ENCODE data around the gene TMEM51. TPM values are rescaled to one million over a fixed set of nuclear protein-coding genes. Genes with fewer than 3 reads are reported as not detected.

The TMEM51 gene
- total and polyA plus RNA-seq, 4 experiments from 2014 or later = 0.47 to 0.61 TPM; not detected in 2

DNA sequence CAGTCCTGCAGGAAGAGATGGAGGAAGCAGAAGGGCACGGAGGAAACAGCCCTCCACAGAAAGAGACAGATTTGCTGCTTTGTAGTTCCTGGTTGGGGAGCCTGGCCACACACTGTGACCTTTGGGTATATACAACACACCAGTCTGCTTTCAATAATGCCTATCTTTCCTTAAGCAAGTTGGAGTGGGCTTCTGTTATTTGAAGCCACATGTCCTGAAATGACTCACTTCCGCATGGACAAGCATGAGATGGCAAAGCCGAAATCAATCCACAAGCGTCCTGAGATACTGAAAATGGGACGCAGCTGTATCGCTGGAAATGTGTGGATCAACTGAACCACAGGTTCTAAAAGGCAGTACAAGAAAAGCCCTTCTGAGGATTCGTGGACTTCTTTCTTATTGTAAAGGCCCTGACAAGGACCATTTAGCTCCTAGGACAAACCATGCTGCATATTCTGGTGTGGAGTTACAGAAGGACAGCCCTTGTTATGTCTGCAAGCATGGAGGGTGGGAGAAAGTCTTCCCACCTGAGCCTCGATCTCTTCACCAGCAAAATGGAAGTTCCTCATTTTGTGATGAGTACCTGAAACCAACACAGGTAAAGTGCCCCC is 70.8 kb downstream of the TMEM51 start:
- Histone ChIP-seq H3K36me3 (ENCODE audit: insufficient read depth, low read length) (no peaks in the 10 kb centered on the region), H3K27me3 (ENCODE audit: insufficient read depth, low read length) (no peaks in the 10 kb centered on the region), H3K4me1 (ENCODE audit: insufficient read depth, low read length) (no peaks in the 10 kb centered on the region), H3K9me3 (ENCODE audit: control insufficient read depth in 1 of 2, low read length in 2 of 2) (no peaks in the 10 kb centered on the region), H3K4me3 (ENCODE audit: low read length in 2 of 2) (no peak overlapping the region), H3K27ac (ENCODE audit: low read depth, low read length) (no peak overlapping the region)
- ChIA-PET CTCF (ENCODE audit: partially characterized antibody) (no interaction called here), POLR2A (ENCODE audit: partially characterized antibody) (no interaction called here)
- Mint-ChIP-seq H3K36me3 (no peaks in the 10 kb centered on the region), H3K9me3 (no peaks in the 10 kb centered on the region), H3K4me3 (no peak overlapping the region), H3K27me3 (peaks cover 13 to 14% of the 10 kb centered on the region in 2 donors), H3K27ac (no peak overlapping the region), H3K4me1 (no peaks in the 10 kb centered on the region)
- intact Hi-C loops (cut with micrococcal nuclease) = no loop called here
- DNase-seq = no peak

DNA sequence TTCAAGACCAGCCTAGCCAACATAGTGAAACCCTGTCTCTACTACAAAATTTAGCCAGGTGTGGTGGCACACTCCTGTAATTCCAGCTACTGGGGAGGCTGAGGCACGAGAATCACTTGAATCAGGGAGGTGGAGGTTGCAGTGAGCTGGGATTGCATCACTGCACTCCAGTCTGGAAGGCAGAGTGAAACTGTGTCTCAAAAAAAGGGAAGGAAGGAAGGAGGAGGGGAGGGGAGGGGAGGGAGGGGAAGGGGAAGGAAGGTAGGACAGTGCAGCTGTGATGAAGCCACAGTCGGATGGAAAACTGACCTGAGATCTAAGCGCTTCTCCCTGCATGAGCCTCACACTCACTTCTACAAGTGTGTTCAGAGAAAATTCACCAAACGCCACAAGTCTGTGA is 71.4 kb downstream of the TMEM51 start:
- intact Hi-C loops (cut with micrococcal nuclease) = no loop called here

DNA sequence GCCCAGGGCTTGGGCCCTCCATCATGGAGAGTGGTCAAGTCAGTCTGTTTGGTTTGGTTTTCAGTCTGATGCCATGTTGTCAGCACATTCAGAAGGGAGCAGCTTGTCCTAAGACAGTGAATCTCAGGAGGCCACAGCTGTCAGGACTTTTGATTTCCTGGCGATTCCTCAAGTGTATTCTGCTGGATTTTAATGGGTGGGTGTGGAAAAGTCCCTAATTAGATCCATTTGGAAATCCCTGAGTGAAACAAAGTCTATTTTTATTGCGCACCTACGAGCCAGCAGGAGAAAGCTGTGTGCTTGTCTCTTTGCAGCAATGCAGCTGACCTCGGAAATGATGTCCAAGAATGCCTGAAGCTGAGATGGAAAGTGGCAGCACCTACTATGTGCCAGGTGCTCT is 71.9 kb downstream of the TMEM51 start:
- CTCF ChIA-PET (ENCODE audit: partially characterized antibody) = no interaction called here
- intact Hi-C loops (cut with micrococcal nuclease) = no loop called here
- Mint-ChIP-seq H3K4me1 (peaks cover 0 to 1% (median 0%) of the 10 kb centered on the region in 4 donors), H3K36me3 (no peaks in the 10 kb centered on the region), H3K27me3 (peaks cover 8 to 14% of the 10 kb centered on the region in 2 donors), H3K9me3 (no peaks in the 10 kb centered on the region), H3K4me3 (no peak overlapping the region), H3K27ac (no peak overlapping the region)
- no peaks in the 10 kb centered on the region for H3K27me3 ChIP-seq (ENCODE audit: insufficient read depth, low read length)
- no peaks in the 10 kb centered on the region for H3K9me3 ChIP-seq (ENCODE audit: control insufficient read depth in 1 of 2, low read length in 2 of 2)
- DNase-seq = no peak
- no peak overlapping the region for H3K27ac ChIP-seq (ENCODE audit: low read depth, low read length)
- no peaks in the 10 kb centered on the region for H3K4me1 ChIP-seq (ENCODE audit: insufficient read depth, low read length)
- no peaks in the 10 kb centered on the region for H3K36me3 ChIP-seq (ENCODE audit: insufficient read depth, low read length)
- POLR2A ChIA-PET (ENCODE audit: partially characterized antibody) = no interaction called here
- no peak overlapping the region for H3K4me3 ChIP-seq (ENCODE audit: low read length in 2 of 2)

More for the DNA sequence above, 71.4 kb downstream of the TMEM51 start:
- ChIA-PET CTCF (ENCODE audit: partially characterized antibody) (no interaction called here), POLR2A (ENCODE audit: partially characterized antibody) (no interaction called here)
- no peak overlapping the region for H3K27ac ChIP-seq (ENCODE audit: low read depth, low read length)
- Mint-ChIP-seq H3K4me1 (peaks cover 0 to 1% (median 0%) of the 10 kb centered on the region in 4 donors), H3K27ac (no peak overlapping the region), H3K4me3 (no peak overlapping the region), H3K36me3 (no peaks in the 10 kb centered on the region), H3K9me3 (no peaks in the 10 kb centered on the region), H3K27me3 (peaks cover 10 to 14% of the 10 kb centered on the region in 2 donors)
- no peaks in the 10 kb centered on the region for H3K4me1 ChIP-seq (ENCODE audit: insufficient read depth, low read length)
- no peak for DNase-seq
- no peak overlapping the region for H3K4me3 ChIP-seq (ENCODE audit: low read length in 2 of 2)
- no peaks in the 10 kb centered on the region for H3K36me3 ChIP-seq (ENCODE audit: insufficient read depth, low read length)
- no peaks in the 10 kb centered on the region for H3K27me3 ChIP-seq (ENCODE audit: insufficient read depth, low read length)
- H3K9me3 ChIP-seq (ENCODE audit: control insufficient read depth in 1 of 2, low read length in 2 of 2) = no peaks in the 10 kb centered on the region

DNA sequence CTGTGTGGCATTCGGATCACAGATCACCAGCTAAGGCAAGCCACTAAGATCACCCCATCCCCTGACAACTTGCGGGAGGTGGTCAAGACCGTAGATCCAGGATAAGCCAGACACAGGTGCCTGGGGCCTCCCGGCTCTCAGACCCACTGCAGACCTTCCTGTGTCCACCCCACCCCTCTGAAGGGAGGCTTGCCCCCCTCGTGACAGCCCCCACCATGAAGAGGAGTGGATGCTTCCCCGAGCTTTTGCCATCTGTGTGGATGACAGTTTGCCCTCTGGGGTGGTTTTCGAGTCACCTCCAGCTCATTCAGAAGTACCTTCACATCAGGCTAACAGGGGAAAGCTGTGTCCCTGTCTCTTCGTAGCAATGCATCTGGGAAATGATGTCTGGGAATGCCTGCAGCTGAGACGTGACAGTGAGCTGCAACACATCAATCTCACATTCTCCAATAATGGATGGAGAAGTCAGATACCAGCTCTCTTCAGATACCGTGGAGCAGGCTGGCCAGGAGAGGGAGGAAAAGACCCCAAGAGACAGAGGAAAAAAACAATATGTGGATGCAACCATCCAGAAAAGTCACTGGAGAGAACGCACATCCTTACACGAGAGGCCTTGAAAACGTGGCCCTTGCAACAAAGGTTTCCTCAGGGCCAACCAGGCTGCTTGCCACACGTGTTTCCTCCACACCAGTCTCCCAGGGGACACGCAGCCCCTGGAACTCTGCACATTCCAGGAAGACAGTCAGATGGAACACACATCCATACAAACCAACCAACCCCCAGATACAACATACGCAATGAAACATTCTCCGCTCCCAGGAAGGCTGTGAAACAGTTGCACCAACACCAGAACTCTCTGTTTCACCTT is 73.1 kb downstream of the TMEM51 start:
- ChIA-PET CTCF (ENCODE audit: partially characterized antibody) (no interaction called here), POLR2A (ENCODE audit: partially characterized antibody) (no interaction called here)
- Histone ChIP-seq H3K27ac (ENCODE audit: low read depth, low read length) (no peak overlapping the region), H3K4me1 (ENCODE audit: insufficient read depth, low read length) (no peaks in the 10 kb centered on the region), H3K27me3 (ENCODE audit: insufficient read depth, low read length) (no peaks in the 10 kb centered on the region), H3K9me3 (ENCODE audit: control insufficient read depth in 1 of 2, low read length in 2 of 2) (no peaks in the 10 kb centered on the region), H3K36me3 (ENCODE audit: insufficient read depth, low read length) (no peaks in the 10 kb centered on the region), H3K4me3 (ENCODE audit: low read length in 2 of 2) (no peak overlapping the region)
- Mint-ChIP-seq H3K27ac (peak overlapping the region in 1 of 7 donors; percentile 66), H3K9me3 (no peaks in the 10 kb centered on the region), H3K36me3 (no peaks in the 10 kb centered on the region), H3K4me3 (no peak overlapping the region), H3K4me1 (peaks cover 0 to 3% (median 2%) of the 10 kb centered on the region in 4 donors), H3K27me3 (peaks cover 2 to 8% of the 10 kb centered on the region in 2 donors)
- intact Hi-C loops (cut with micrococcal nuclease) = no loop called here
- no peak for DNase-seq

DNA sequence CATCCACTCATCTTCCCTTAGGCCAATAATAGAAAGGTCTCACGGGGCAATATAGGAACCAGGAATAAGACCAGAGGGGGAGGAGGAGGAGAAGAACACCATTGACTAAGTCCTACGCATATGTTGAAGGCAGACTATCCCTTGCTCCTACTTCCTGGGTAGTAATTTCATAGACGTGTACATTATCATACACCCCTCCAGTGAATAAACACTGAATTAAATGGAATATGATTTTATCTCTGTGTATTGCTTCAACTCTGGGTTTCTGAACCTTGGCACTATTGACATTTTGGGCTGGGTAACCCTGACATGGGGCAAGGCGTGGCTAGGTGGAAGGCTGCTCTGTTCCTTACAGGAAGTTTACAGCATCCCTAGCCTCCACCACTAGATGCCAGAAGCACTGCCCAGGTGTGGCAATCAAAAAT is 76.2 kb downstream of the TMEM51 start:
- CTCF ChIA-PET (ENCODE audit: partially characterized antibody) = no interaction called here
- POLR2A ChIA-PET (ENCODE audit: partially characterized antibody) = no interaction called here
- no peaks in the 10 kb centered on the region for H3K9me3 ChIP-seq (ENCODE audit: control insufficient read depth in 1 of 2, low read length in 2 of 2)

DNA sequence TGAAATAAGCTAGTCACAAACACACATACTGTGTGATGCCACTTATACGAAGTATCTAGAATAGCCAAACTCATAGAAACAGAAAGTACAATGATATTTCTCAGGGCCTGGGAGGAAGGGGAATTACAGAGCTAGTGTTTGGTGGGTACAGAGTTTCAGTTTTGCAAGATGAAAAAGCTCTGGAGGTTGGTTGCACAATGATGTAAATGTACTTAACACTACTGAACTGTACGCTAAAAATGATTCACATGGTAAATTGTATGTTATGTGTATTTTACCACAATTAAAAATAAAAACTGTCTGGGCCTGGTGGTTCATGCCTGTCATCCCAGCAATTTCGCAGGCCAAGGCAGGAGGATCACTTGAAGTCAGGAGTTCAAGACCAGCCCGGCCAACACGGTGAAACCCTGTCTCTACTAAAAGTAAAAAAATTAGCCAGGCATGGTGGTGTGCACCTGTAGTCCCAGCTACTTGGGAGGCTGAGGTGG is 78.2 kb downstream of the TMEM51 start:
- CTCF ChIA-PET (ENCODE audit: partially characterized antibody) = no interaction called here
- no peaks in the 10 kb centered on the region for H3K27me3 Mint-ChIP-seq
- no peak overlapping the region for H3K4me3 Mint-ChIP-seq
- Histone ChIP-seq H3K4me1 (ENCODE audit: insufficient read depth, low read length) (no peaks in the 10 kb centered on the region), H3K27me3 (ENCODE audit: insufficient read depth, low read length) (no peaks in the 10 kb centered on the region), H3K27ac (ENCODE audit: low read depth, low read length) (no peak overlapping the region), H3K9me3 (ENCODE audit: control insufficient read depth in 1 of 2, low read length in 2 of 2) (no peaks in the 10 kb centered on the region), H3K4me3 (ENCODE audit: low read length in 2 of 2) (no peak overlapping the region), H3K36me3 (ENCODE audit: insufficient read depth, low read length) (no peaks in the 10 kb centered on the region)
- H3K36me3 Mint-ChIP-seq = no peaks in the 10 kb centered on the region
- intact Hi-C loops (cut with micrococcal nuclease) = no loop called here
- peaks cover 0 to 4% (median 3%) of the 10 kb centered on the region in 4 donors for H3K4me1 Mint-ChIP-seq
- POLR2A ChIA-PET (ENCODE audit: partially characterized antibody) = no interaction called here
- no peak for DNase-seq
- no peak overlapping the region for H3K27ac Mint-ChIP-seq
- H3K9me3 Mint-ChIP-seq = no peaks in the 10 kb centered on the region

More for the DNA sequence above, 76.2 kb downstream of the TMEM51 start:
- intact Hi-C loops (cut with micrococcal nuclease) = no loop called here
- Histone ChIP-seq H3K36me3 (ENCODE audit: insufficient read depth, low read length) (no peaks in the 10 kb centered on the region), H3K27me3 (ENCODE audit: insufficient read depth, low read length) (no peaks in the 10 kb centered on the region), H3K4me1 (ENCODE audit: insufficient read depth, low read length) (no peaks in the 10 kb centered on the region), H3K4me3 (ENCODE audit: low read length in 2 of 2) (no peak overlapping the region), H3K27ac (ENCODE audit: low read depth, low read length) (no peak overlapping the region)
- no peak overlapping the region for H3K27ac Mint-ChIP-seq
- DNase-seq = no peak
- H3K9me3 Mint-ChIP-seq = no peaks in the 10 kb centered on the region
- no peak overlapping the region for H3K4me3 Mint-ChIP-seq
- H3K36me3 Mint-ChIP-seq = no peaks in the 10 kb centered on the region
- H3K4me1 Mint-ChIP-seq = peaks cover 0 to 4% (median 3%) of the 10 kb centered on the region in 4 donors
- no peaks in the 10 kb centered on the region for H3K27me3 Mint-ChIP-seq

DNA sequence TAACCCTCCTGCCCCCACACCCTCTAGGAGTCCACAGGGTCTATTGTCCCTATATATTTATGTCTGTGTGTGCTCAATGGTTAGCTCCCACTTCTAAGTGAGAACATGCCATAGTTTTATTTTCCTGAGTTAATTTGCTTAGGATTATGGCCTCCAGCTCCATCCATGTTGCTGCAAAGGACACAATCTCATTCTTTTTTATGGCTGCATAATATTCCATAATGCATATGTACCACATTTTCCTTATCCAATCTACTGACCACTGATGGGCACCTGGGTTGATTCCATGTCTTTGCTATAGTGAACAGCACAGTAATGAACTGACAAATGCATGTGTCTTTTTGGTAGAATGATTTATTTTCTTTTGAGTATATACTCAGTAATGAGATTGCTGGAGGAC is 80.1 kb downstream of the TMEM51 start:
- no peaks in the 10 kb centered on the region for H3K4me1 ChIP-seq (ENCODE audit: insufficient read depth, low read length)
- Mint-ChIP-seq H3K27ac (no peak overlapping the region), H3K9me3 (no peaks in the 10 kb centered on the region), H3K4me3 (no peak overlapping the region), H3K36me3 (no peaks in the 10 kb centered on the region), H3K27me3 (peaks cover 7 to 10% of the 10 kb centered on the region in 2 donors), H3K4me1 (peaks cover 0 to 4% (median 3%) of the 10 kb centered on the region in 4 donors)
- no peaks in the 10 kb centered on the region for H3K27me3 ChIP-seq (ENCODE audit: insufficient read depth, low read length)
- H3K4me3 ChIP-seq (ENCODE audit: low read length in 2 of 2) = no peak overlapping the region
- ChIA-PET CTCF (ENCODE audit: partially characterized antibody) (no interaction called here), POLR2A (ENCODE audit: partially characterized antibody) (no interaction called here)
- intact Hi-C loops (cut with micrococcal nuclease) = no loop called here
- no peak for DNase-seq
- H3K9me3 ChIP-seq (ENCODE audit: control insufficient read depth in 1 of 2, low read length in 2 of 2) = no peaks in the 10 kb centered on the region
- no peak overlapping the region for H3K27ac ChIP-seq (ENCODE audit: low read depth, low read length)
- H3K36me3 ChIP-seq (ENCODE audit: insufficient read depth, low read length) = no peaks in the 10 kb centered on the region

Measured in CD4-positive, alpha-beta memory T cell (primary cell).